SU-DHL-6 (cell line): Measurements from ENCODE around the gene TECPR2.

Source experiments
- H2AFZ ChIP-seq: fragments of 200-600 bp; sonication (generic); 2 replicates; pipeline ENCODE4 v1.6.1; 2014; ENCODE audit warnings: low read depth, mild to moderate bottlenecking, moderate library complexity, mixed read lengths, antibody characterized with exemption, low read length; ENCODE audit not compliant: severe bottlenecking
- H3F3A ChIP-seq: fragments of 200-600 bp; shearing (Covaris generic); 2 replicates; pipeline ENCODE4 v1.6.0; 2016; ENCODE audit warnings: antibody characterized with exemption, mild to moderate bottlenecking; ENCODE audit not compliant: insufficient read depth
- H3K27ac ChIP-seq: fragments of 200-600 bp; sonication (generic); 2 replicates; pipeline ENCODE4 v1.5.1; 2016; ENCODE audit warnings: low read depth, mild to moderate bottlenecking, low read length, moderate library complexity, mixed read lengths
- H3K27me3 ChIP-seq: fragments of 200-600 bp; sonication (generic), shearing (Covaris generic); 2 replicates; pipeline ENCODE4 v1.6.0; 2014; ENCODE audit warnings: mild to moderate bottlenecking, low read length
- H3K36me3 ChIP-seq: fragments of 200-600 bp; sonication (generic); 2 replicates; pipeline ENCODE4 v1.6.1; 2014; ENCODE audit warnings: mild to moderate bottlenecking, low read length, mixed read lengths
- H3K4me2 ChIP-seq: fragments of 300-600, 200-600 bp; shearing (Covaris generic), sonication (generic); 2 replicates; pipeline ENCODE4 v1.6.0; 2014; ENCODE audit warnings: low read length, low read depth, mild to moderate bottlenecking; ENCODE audit not compliant: poor library complexity, severe bottlenecking
- H3K4me3 ChIP-seq: fragments of 200-600 bp; sonication (generic); 2 replicates; pipeline ENCODE4 v1.5.1; 2014; ENCODE audit warnings: antibody characterized with exemption, low read length, mild to moderate bottlenecking, mixed read lengths; ENCODE audit not compliant: insufficient read depth, poor library complexity, severe bottlenecking
- H3K79me2 ChIP-seq: fragments of 200-600 bp; sonication (generic); 2 replicates; pipeline ENCODE4 v1.6.1; 2014; ENCODE audit warnings: mild to moderate bottlenecking, low read length, moderate library complexity; ENCODE audit not compliant: insufficient read depth
- H3K9ac ChIP-seq: fragments of 200-600 bp; sonication (generic); 2 replicates; pipeline ENCODE4 v1.7.0; 2014; ENCODE audit warnings: mild to moderate bottlenecking, low read length
- H3K9me2 ChIP-seq: fragments of 200-600 bp; sonication (generic); replicated peaks from 2 replicates; pipeline ENCODE4 v1.6.1; 2014; ENCODE audit warnings: low read length; ENCODE audit not compliant: insufficient read depth
- H3K9me3 ChIP-seq: fragments of 200-600 bp; sonication (generic); 2 replicates; pipeline ENCODE4 v1.6.1; 2014; ENCODE audit warnings: low read length, mixed read lengths; ENCODE audit not compliant: insufficient read depth
- H4K20me1 ChIP-seq: fragments of 200-600 bp; sonication (generic); 2 replicates; pipeline ENCODE4 v1.6.1; 2014; ENCODE audit warnings: low read depth, mild to moderate bottlenecking, antibody characterized with exemption, low read length, moderate library complexity, mixed read lengths
- CTCF ChIP-seq: fragments of 200-600 bp; sonication (generic); IDR thresholded peaks from one replicate; pipeline ENCODE4 v1.5.1; 2017; ENCODE audit warnings: antibody characterized with exemption, mild to moderate bottlenecking, low read length, moderate library complexity; ENCODE audit not compliant: insufficient read depth, poor library complexity, severe bottlenecking
- EZH2phosphoT487 ChIP-seq: fragments of 200-600 bp; sonication (generic), shearing (Covaris generic); conservative IDR thresholded peaks from 2 replicates; pipeline ENCODE4 v1.6.1; 2018; ENCODE audit warnings: mild to moderate bottlenecking, antibody characterized with exemption, low read length, moderate library complexity, mixed read lengths

The TECPR2 gene

GRCh38 chr14:102415671-102416070, 52.9 kb downstream of the TECPR2 start:
- Histone ChIP-seq H3K27ac (no peak overlapping the region), H3K27me3 (no peaks in the 10 kb centered on the region), H3K9ac (no peak overlapping the region), H3K36me3 (no peaks in the 10 kb centered on the region), H4K20me1 (no peaks in the 10 kb centered on the region), H3F3A (no peaks in the 10 kb centered on the region), H2AFZ (no peak overlapping the region), H3K4me3 (no peak overlapping the region), H3K79me2 (no peaks in the 10 kb centered on the region), H3K4me2 (no peak overlapping the region), H3K9me3 (no peaks in the 10 kb centered on the region), H3K9me2 (no peaks in the 10 kb centered on the region)
- TF ChIP-seq CTCF (no peak), EZH2phosphoT487 (no peak)

- no peaks in the 10 kb centered on the region for H3K27me3 ChIP-seq
- no peaks in the 10 kb centered on the region for H3K79me2 ChIP-seq
- no peaks in the 10 kb centered on the region for H3K9me3 ChIP-seq
- no peaks in the 10 kb centered on the region for H3K36me3 ChIP-seq
- no peak overlapping the region for H3K4me2 ChIP-seq
- H4K20me1 ChIP-seq = no peaks in the 10 kb centered on the region
- H3K4me3 ChIP-seq = no peak overlapping the region
- no peak overlapping the region for H3K9ac ChIP-seq
- no peaks in the 10 kb centered on the region for H3K9me2 ChIP-seq
- TF ChIP-seq EZH2phosphoT487 = no peak
- no peak for TF ChIP-seq CTCF
- H2AFZ ChIP-seq = no peak overlapping the region
- no peak overlapping the region for H3K27ac ChIP-seq
- no peaks in the 10 kb centered on the region for H3F3A ChIP-seq
Observed at GRCh38 chr14:102417001-102417431, 54.3 kb downstream of the TECPR2 start.

- TF ChIP-seq EZH2phosphoT487 = no peak
- no peak for TF ChIP-seq CTCF
- H3K27me3 ChIP-seq = no peaks in the 10 kb centered on the region
- H3K9me3 ChIP-seq = no peaks in the 10 kb centered on the region
- H3K9ac ChIP-seq = no peak overlapping the region
- no peaks in the 10 kb centered on the region for H3F3A ChIP-seq
- no peak overlapping the region for H3K27ac ChIP-seq
- H2AFZ ChIP-seq = no peak overlapping the region
- no peaks in the 10 kb centered on the region for H4K20me1 ChIP-seq
- no peaks in the 10 kb centered on the region for H3K36me3 ChIP-seq
- no peak overlapping the region for H3K4me2 ChIP-seq
- no peak overlapping the region for H3K4me3 ChIP-seq
- H3K79me2 ChIP-seq = no peaks in the 10 kb centered on the region
- no peaks in the 10 kb centered on the region for H3K9me2 ChIP-seq
Observed at GRCh38 chr14:102417646-102418045, 54.9 kb downstream of the TECPR2 start.
